Pons (tissue), 1 donor: ENCODE measurements around the gene TMEM107.

Experiments used
- DNase-seq: peaks from one replicate; pipeline ENCODE4 v3.0.0-alpha.2; 2016; ENCODE audit warnings: low spot score

The TMEM107 gene

DNA sequence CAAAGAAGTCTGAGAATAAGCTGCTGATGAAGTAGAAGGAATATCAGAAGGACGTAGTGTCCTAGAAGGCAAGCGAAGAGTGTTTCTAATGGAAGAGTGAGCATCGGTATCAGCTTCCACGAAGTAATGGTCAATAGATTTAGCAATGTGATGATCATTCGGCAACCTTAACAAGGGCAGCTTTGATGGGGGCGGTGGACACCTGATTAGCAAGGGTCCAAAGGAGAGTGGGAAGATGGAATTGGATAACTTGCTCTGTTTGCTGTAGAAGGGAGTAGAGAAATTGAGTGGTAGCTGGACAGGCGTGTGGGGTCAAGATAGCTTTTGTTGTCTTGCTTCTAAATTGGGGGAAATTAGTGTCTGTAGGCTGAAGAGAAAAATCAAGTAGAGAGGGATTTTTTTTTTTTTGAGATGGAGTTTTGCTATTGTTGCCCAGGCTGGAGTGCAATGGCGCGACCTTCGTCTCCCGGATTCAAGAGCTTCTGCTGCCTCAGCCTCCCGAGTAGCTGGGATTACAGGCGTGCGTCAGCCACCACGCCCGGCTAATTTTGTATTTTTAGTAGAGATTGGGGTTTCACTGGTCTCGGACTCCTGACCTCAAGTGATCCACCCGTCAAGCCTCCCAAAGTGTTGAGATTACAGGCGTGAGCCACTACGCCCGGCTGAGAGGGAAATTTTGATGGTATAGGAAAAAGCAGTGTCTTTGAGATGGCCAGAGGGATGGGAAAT lies 38.4 kb downstream of the TMEM107 start:
- no peak for DNase-seq

DNA sequence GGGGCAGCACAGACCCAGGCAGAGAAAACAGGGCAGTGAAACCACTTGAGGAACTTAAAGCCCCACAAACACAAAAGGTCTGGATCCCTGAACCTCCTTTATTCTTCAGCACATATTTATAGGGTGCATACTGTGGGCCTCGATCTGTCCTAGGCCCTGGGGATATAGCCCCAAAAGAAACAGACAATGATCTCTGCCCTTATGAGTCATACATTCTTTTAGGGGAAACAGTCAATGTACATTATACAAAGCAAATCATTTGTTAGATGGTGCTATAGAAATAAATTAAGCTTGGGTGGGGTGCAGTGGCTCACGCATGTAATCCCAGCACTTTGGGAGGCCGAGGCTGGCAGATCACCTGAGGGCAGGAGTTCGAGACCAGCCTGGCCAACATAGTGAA lies 42.2 kb downstream of the TMEM107 start:
- DNase-seq: no peak

DNA sequence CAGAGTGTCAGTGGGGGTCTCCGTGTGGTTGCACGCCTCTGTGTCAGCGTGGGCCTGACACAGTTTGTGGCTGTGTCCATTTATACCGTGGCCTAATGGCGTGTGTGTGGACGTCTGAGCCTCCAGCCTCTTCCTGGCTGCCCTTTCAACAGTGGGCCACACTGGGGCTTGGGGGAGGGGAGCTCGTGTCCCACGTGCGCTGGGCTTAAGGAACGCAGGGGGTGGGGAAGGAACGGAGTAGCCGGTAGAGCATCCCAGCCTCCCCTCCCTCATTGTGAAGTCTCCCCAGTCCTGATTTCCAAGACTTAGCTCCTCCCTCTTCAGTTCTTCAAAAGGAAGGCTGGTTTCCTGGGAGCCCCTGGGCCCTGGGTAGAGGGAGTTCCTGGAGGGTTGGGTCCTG lies 42.8 kb downstream of the TMEM107 start:
- DNase-seq: no peak

DNA sequence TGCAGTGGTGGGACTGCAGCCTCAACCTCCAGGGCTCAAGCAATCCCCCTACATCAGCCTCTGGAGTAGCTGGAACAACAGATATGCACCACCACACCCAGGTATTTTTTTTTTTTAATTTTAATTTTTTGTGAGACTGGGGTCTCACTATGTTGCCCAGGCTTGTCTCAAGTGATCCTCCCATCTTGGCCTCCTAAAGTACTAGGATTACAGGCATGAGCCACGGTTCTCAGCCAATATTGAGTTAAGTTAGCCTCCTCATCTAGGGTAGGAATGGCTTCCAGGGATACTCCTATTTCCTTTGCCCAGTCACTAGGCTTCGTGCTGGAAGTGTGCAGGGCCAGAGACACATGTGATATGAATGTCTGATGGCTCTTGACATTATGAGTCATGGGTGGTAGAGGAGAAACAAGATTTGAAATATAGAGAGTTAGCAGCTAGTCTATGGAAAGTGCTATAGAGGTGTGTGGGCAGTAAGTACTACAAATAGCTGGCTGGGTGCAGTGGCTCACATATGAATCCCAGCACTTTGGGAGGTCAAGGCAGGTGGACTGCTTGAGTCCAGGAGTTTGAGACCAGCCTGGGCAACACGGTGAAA lies 44.2 kb downstream of the TMEM107 start:
- no peak for DNase-seq

DNA sequence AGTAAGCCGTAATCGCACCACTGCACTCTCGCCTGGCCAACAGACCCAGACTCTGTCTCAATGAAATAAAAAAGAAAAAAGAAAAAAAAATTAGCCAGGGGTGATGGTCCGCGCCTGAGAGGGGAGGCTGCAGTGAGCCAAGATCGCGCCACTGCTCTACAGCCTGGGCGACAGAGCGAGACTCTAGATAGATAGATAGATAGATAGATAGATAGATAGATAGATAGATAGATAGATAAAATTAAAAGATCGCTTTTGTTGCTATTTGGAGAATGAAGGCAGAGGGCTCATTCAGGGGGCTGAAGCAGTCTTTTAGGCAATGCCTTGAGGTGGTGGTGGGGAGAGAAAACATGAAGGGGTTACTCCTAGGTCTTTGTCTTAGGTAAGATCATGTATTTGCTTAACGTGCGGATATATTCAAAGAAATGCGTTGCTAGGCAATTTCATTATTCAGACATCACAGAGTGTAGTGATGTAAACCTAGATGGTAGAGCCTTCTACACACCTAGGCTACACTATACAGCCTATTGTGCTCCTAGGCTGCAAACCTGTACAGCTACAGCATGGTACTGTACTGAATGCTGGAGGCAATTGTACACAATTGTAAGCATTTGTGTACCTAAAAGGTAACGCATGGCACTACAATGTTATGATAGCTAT lies 47.9 kb downstream of the TMEM107 start:
- no peak for DNase-seq

DNA sequence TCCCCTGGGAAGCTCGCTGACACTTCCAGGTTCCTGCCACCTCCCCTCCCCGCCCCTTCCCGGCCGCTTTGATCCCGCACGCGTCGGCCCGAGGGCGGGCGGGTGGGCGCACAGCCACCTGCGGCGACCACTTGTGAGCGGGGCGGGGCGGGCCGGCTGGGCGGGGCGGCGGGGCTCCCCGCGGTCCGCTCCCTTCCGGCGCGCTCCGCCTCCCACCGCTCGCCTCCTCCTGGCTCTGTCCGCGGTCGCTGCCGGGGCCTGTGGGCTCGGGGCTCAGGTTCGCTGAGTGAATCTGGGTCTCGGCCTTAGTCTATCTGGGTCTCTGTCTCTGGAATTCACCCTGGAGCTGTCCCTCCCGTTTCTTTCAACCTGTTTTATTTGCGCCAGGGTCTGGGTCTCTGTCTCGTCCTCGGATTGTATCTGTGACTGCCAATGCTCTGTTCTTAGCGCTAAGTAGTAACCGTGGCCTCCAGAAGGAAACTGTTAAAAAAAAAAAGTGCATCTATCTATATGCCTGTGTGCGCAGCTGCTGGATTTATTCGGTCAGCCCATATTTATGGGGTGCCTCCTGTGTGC lies 49.6 kb downstream of the TMEM107 start:
- DNase-seq: no peak

DNA sequence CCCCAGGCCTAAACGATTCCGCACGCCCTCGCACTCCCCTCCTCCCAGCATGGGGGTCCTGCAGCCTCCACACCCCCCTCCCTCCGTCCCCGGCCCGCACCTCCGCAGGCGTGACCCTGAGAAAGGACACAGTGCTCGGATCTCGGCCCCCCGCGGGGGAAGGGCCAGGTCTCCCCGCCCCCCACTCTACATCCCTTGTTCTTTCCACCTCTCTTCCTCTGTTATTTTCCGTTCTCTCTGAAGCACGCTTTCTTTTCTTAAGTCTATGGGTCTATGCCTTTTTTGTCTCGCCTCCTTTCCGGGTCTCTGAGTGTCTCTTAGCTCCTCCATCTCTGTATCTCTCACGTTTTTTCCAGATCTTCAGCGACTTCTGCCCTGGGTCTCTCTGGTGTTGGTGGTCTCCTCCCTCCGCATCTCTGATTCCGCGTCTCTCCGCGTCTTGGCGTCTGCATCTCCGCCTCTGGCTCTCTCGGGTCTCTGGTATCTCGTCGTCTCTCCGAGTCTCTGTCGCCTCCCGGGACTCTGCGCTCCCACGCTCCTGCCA lies 50.2 kb downstream of the TMEM107 start:
- no peak for DNase-seq

DNA sequence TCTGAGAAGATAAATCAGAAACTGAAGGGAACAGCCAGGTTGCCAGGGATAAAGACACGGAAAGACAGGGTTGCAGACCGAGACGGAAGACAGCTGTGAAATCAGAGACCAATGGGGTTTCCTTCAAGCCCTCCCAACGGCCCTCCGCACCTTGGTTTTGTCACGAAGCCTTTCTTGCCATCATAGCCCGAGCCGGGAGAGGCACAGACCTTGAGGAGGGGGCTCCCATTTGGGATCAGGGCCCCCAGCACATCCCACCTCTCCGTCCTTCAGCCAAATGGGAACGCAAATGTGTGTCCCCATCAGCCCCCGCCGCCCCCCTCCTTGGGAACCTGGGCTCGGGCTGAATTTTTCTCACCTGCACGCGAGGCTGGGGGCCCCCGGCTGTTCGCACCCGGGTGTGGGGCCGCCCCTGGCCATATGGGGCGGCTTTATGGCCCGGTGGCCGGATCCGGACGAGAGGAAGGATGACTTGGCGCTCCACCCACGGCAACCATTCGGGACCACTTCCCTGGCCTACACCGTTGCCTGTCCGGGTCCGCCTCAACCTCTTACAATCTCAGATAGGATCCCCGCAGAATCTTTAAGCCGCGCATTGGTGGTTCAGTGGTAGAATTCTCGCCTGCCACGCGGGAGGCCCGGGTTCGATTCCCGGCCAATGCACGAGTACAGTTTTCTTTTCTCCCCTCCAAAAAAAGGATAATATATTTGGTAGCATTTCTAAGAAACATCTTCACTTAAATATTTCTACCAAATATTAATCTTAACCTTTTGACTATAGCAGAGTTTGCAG lies 50.8 kb downstream of the TMEM107 start:
- DNase-seq: peak; percentile 73

DNA sequence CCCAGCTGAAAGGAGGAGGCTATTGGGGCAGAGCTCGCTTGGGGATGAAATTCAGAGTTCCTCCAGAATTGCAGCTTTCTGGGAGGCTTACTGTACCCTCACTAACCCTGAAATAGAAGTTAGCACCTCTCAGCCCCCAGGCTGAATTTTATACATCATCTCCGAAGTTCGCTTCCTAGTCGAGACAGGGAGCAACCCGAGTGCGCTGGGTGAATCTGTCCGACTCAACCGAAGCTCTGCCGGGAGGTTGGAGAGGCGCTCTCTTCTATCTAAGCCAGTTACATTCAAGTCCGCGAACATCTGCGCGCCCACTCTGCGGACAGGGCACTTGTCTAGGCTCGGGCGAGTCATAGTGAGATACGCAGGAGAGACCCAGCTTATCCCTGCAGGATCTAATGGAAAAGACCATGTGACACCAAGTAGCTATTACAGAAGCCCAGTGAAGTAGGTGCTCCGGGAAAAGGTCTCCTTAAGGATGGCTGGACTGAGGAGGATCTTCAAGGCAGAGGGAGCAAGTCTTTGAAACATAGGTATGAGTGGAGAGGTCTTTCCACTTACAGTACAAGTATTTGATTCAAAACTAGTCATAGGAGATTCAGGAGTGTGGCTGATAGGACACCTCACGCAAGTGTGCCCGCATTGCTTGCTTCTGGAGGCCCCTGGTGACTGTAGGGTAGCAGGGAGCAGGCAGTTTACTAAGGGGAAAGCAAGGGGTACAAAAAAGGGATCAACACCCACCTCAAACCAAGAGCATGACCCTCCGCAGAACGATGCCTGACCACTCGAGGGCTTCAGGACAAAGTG lies 51.6 kb downstream of the TMEM107 start:
- no peak for DNase-seq

DNA sequence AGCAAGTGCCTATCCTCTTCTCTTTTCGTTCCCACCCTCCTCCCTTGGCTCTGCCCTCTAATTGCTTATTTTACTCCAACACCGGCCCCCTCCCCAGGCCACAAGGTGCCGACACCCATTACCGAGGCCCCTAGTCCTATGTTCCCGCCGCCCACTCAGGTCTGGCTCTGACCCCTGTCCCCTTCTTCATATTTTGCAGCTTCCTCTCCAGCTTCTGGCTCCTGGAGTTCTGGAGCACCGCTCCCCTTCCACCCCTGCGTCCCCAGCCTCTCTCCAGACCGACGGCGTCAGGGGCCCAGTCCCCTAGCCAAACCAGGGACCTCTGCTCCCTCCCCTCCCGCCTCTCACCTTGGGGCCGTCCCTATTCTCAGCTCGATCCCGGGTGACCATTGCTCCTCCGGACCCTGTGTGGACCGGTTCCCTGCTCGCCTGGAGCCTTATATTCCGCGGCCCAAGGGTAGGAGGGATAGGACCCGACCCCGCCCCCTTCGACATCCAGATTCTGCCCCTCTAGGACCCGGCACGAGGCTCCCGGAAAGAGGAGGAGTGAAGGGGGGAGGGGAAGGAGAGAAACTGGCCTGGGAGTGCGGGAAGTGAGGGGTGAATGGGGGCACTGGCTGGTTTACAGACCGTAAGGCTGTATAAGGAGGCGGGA lies 52.4 kb downstream of the TMEM107 start, which contains the start of gene HES7:
Gene HES7 (minus strand): TSS at position 412 of the 655 bp plus-strand sequence. CDS start 22 bp downstream, at position 390.
- no peak for DNase-seq

DNA sequence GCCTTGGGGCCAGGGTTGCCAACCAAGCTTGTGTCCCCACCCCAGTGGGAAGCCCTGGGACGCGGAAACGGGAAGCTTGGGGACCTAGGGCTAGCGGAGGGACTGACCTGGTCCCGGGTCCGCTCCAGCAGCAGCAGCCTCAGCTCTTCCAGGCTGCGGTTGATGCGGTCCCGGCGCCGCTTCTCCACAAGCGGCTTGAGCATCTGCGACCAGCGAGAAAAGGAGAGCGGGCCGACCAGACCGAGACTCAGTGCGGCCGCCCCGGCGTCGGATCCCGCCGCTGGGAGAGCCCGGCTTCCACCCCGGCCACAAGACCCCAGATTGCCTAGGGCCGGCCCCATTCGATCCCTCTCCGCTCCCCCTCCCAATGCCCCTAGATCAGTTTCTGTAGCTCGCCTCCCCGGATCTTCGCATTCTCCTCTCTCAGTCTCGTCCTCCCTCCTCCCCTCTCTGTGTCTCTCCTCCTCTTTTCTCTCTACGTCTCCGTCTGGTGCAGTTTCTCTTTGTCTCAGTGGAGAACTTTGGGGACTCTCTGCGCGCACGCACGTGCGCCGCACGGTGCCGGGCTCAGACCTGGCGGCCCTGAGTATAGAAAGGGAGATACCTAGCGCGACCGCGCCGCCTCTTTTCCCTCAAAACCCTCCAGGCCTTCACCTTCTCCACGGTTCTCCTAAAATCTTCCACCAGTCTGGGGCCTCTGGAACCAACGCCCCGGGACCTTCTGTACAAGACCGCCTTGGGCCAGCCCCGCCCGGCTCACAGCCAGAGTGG lies 53.1 kb downstream of the TMEM107 start:
- no peak for DNase-seq
